HEK293 (cell line): Measurements from ENCODE around the gene PIPOX.

Source experiments
- CTCF ChIA-PET: fragments of 350-600 bp; formaldehyde crosslinking; extraction: SDS; loops from one replicate; lab custom pipeline; 2021; ENCODE audit warnings: antibody characterized with exemption; lab: Yijun Ruan, JAX
- POLR2A ChIA-PET: fragments of 300-600 bp; formaldehyde crosslinking; extraction: SDS; loops from one replicate; lab custom pipeline; 2020; ENCODE audit warnings: antibody characterized with exemption, inconsistent platforms; lab: Yijun Ruan, JAX
- H3K27ac ChIP-seq: fragments of 200-500 bp; sonication (Bioruptor generic); 2 replicates; pipeline ENCODE4 v1.5.1; 2014; ENCODE audit warnings: low read depth, low read length, control low read depth, inconsistent platforms; ENCODE audit errors: extremely low read depth
- H3K36me3 ChIP-seq, 2 experiments: fragments of 200-500 bp in 1 of 2; sonication (Bioruptor generic) in 1 of 2; 1 replicate in 1 of 2; 2 replicates in 1 of 2; pipeline ENCODE4 v1.5.1; 2014 to 2017; ENCODE audit warnings: inconsistent platforms in 2 of 2, low read length in 2 of 2; ENCODE audit not compliant: control insufficient read depth in 2 of 2, insufficient read depth in 1 of 2
- H3K4me1 ChIP-seq: fragments of 200-500 bp; sonication (Bioruptor generic); 2 replicates; pipeline ENCODE4 v1.5.1; 2014; ENCODE audit warnings: mild to moderate bottlenecking, low read length, inconsistent platforms; ENCODE audit not compliant: control insufficient read depth, insufficient read depth
- H3K4me3 ChIP-seq: 2 replicates; pipeline ENCODE4 v1.5.1; 2011; ENCODE audit warnings: low read depth, mild to moderate bottlenecking, control low read depth, low read length, moderate library complexity
- H3K9me3 ChIP-seq: fragments of 200-500 bp; sonication (Bioruptor generic); 2 replicates; pipeline ENCODE4 v1.5.1; 2014; ENCODE audit warnings: low read depth, low read length, inconsistent platforms; ENCODE audit not compliant: control insufficient read depth, insufficient read depth
- HOXA7 ChIP-seq: sonication (generic); formaldehyde crosslinking; IDR thresholded peaks from 2 replicates; pipeline ENCODE4 v1.8.1; 2022; ENCODE audit warnings: missing genetic modification reagents, borderline replicate concordance
- SP7 ChIP-seq: fragments of 450-650 bp; formaldehyde crosslinking; IDR thresholded peaks from 2 replicates; pipeline ENCODE4 v1.5.1; 2016; ENCODE audit warnings: missing biosample characterization, missing genetic modification characterization
- ZBTB48 ChIP-seq: fragments of 450-650 bp; formaldehyde crosslinking; IDR thresholded peaks from 2 replicates; pipeline ENCODE4 v1.5.1; 2016; ENCODE audit warnings: missing biosample characterization, missing genetic modification characterization
- ZFP41 ChIP-seq: fragments of 450-650 bp; formaldehyde crosslinking; IDR thresholded peaks from 2 replicates; pipeline ENCODE4 v1.5.1; 2016; ENCODE audit warnings: missing biosample characterization, missing genetic modification characterization, borderline replicate concordance
- ZNF121 ChIP-seq: fragments of 450-650 bp; formaldehyde crosslinking; IDR thresholded peaks from 2 replicates; pipeline ENCODE4 v1.5.1; 2016; ENCODE audit warnings: missing biosample characterization, missing genetic modification characterization
- ZNF221 ChIP-seq: fragments of 450-650 bp; formaldehyde crosslinking; IDR thresholded peaks from 2 replicates; pipeline ENCODE4 v1.5.1; 2017; ENCODE audit warnings: missing biosample characterization, missing genetic modification characterization, borderline replicate concordance
- ZNF311 ChIP-seq: fragments of 450-650 bp; formaldehyde crosslinking; IDR thresholded peaks from 2 replicates; pipeline ENCODE4 v1.5.1; 2017; ENCODE audit warnings: missing biosample characterization, missing genetic modification characterization, borderline replicate concordance
- ZNF391 ChIP-seq: fragments of 450-650 bp; formaldehyde crosslinking; IDR thresholded peaks from 2 replicates; pipeline ENCODE4 v1.5.1; 2016; ENCODE audit warnings: low read depth, missing biosample characterization, missing genetic modification characterization, borderline replicate concordance
- ZNF416 ChIP-seq: fragments of 450-650 bp; formaldehyde crosslinking; IDR thresholded peaks from 2 replicates; pipeline ENCODE4 v1.5.1; 2016; ENCODE audit warnings: missing biosample characterization, missing genetic modification characterization
- ZNF529 ChIP-seq: fragments of 450-650 bp; formaldehyde crosslinking; IDR thresholded peaks from 2 replicates; pipeline ENCODE4 v1.5.1; 2017; ENCODE audit warnings: missing genetic modification characterization, missing biosample characterization; ENCODE audit not compliant: insufficient replicate concordance
- ZNF76 ChIP-seq: fragments of 450-650 bp; formaldehyde crosslinking; IDR thresholded peaks from 2 replicates; pipeline ENCODE4; 2016; ENCODE audit warnings: low read depth, missing biosample characterization, missing genetic modification characterization, borderline replicate concordance
- ZNF776 ChIP-seq: fragments of 450-650 bp; formaldehyde crosslinking; IDR thresholded peaks from 2 replicates; pipeline ENCODE4 v1.5.0; 2017; ENCODE audit warnings: missing biosample characterization, missing genetic modification characterization, borderline replicate concordance
- ZNF792 ChIP-seq: fragments of 450-650 bp; formaldehyde crosslinking; IDR thresholded peaks from 2 replicates; pipeline ENCODE4 v1.5.1; 2016; ENCODE audit warnings: missing biosample characterization, missing genetic modification characterization
- ZNF837 ChIP-seq: fragments of 450-650 bp; formaldehyde crosslinking; IDR thresholded peaks from 2 replicates; pipeline ENCODE4 v1.5.1; 2016; ENCODE audit warnings: missing biosample characterization, missing genetic modification characterization
- ZSCAN16 ChIP-seq: fragments of 450-650 bp; formaldehyde crosslinking; IDR thresholded peaks from 2 replicates; pipeline ENCODE4 v1.5.1; 2016; ENCODE audit warnings: missing biosample characterization, missing genetic modification characterization
- ZSCAN23 ChIP-seq: fragments of 450-650 bp; formaldehyde crosslinking; IDR thresholded peaks from 2 replicates; pipeline ENCODE4 v1.5.1; 2016; ENCODE audit warnings: missing biosample characterization, missing genetic modification characterization
- TF ChIP-seq, protein P1 (sequence below): fragments of 450-650 bp; formaldehyde crosslinking; IDR thresholded peaks from 2 replicates; pipeline ENCODE4 v1.5.1; 2017; ENCODE audit warnings: missing biosample characterization, missing genetic modification characterization
- TF ChIP-seq, protein P2 (sequence below): fragments of 450-650 bp; formaldehyde crosslinking; IDR thresholded peaks from 2 replicates; pipeline ENCODE4 v1.5.1; 2016; ENCODE audit warnings: missing biosample characterization, missing genetic modification characterization
- TF ChIP-seq, protein P3 (sequence below): fragments of 450-650 bp; formaldehyde crosslinking; IDR thresholded peaks from 2 replicates; pipeline ENCODE4 v1.5.1; 2016; ENCODE audit warnings: missing biosample characterization, missing genetic modification characterization

The PIPOX gene

DNA sequence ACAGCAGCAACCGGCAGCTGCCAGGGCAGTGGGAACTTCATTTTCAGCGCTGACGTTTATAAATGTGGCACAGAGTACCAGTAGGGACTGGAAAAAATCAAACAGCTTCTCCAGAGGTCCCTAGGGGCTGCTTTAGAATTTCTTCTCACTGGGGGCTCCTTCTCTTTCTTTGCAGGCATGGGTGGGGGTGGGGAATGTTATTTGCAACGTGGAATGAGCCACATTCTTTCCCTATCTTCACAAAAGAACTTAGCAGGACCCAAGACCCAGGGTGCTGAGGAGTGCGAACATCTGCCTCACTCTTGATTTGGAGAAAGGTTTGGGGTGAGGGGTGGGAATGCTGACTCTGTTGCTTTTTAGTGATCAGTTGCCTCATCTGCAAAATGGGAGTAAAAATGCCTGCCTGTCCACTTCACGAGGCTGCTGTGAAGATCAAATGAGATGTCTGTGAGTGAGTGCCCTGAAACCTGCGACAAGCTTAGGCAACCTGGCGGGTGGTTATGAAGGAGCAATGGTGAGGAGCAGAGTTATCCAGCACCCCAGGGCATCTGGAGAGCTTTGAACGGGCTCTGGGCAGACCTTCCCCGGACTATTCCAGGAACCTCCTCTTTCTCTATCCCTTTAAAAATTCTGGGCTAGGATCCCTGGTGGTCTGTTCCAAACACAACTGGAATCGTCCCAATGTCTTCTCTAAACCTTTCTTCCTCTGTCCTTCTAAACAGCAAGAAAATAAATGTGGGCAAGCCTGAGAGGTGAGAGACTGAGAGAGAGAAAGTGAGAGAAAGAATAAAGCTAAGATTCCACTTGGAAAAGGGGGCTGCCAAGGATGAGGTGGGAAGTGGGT, 10.7 kb upstream of the PIPOX start:
- ChIA-PET CTCF (interaction anchor here (0.6 to 3.2 kb wide), 5 partner anchors 11 to 306 kb away, joined by 3 to 10 read pairs (median 3); partner anchors contain the start of genes PIPOX and TLCD1), POLR2A (interaction anchor here (1.3 kb wide), 1 partner anchor 81 kb away, joined by 4 read pairs; the partner anchor contains the start of gene PHF12)
- H3K27ac ChIP-seq: no peak overlapping the region

DNA sequence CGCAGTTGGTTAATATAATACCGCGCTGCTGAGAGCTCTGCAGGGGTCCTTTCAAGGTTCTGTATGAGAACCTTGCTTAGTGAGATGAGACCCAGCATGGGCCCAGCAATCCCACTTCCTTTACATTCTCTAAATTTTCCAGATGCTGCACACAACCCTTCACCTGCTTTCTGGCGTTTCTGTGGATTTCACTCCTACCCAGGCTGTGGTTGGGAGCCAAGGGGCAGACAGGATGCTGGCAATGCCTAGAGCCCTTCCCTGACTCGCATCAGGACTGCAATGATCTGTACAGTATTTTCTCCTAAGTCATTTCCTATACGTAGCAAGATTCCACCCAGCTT, 10.1 kb upstream of the PIPOX start:
- POLR2A ChIA-PET: interaction anchor here (1.3 kb wide), 1 partner anchor 81 kb away, joined by 4 read pairs; the partner anchor contains the start of gene PHF12
- CTCF ChIA-PET: interaction anchor here (0.6 to 3.2 kb wide), 6 partner anchors 10 to 86 kb away, joined by 3 to 14 read pairs (median 3); partner anchors contain the start of gene PIPOX
- no peaks in the 10 kb centered on the region for H3K4me1 ChIP-seq
- no peak overlapping the region for H3K4me3 ChIP-seq
- H3K9me3 ChIP-seq: no peaks in the 10 kb centered on the region
- no peaks in the 10 kb centered on the region for H3K36me3 ChIP-seq
- TF ChIP-seq ZBTB48 (tag by site-specific recombination) (no peak), ZNF837 (tag by site-specific recombination) (no peak), ZNF416 (tag by site-specific recombination) (no peak), ZSCAN23 (tag by site-specific recombination) (no peak), ZSCAN16 (tag by site-specific recombination) (no peak), ZNF311 (tag by site-specific recombination) (no peak), HOXA7 (CRISPR knock-in tag) (no peak), ZNF221 (no peak), ZNF391 (tag by site-specific recombination) (no peak), ZFP41 (no peak)
- TF ChIP-seq, protein P1, sequence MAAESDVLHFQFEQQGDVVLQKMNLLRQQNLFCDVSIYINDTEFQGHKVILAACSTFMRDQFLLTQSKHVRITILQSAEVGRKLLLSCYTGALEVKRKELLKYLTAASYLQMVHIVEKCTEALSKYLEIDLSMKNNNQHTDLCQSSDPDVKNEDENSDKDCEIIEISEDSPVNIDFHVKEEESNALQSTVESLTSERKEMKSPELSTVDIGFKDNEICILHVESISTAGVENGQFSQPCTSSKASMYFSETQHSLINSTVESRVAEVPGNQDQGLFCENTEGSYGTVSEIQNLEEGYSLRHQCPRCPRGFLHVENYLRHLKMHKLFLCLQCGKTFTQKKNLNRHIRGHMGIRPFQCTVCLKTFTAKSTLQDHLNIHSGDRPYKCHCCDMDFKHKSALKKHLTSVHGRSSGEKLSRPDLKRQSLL (tag by site-specific recombination): no peak
- TF ChIP-seq, protein P2, sequence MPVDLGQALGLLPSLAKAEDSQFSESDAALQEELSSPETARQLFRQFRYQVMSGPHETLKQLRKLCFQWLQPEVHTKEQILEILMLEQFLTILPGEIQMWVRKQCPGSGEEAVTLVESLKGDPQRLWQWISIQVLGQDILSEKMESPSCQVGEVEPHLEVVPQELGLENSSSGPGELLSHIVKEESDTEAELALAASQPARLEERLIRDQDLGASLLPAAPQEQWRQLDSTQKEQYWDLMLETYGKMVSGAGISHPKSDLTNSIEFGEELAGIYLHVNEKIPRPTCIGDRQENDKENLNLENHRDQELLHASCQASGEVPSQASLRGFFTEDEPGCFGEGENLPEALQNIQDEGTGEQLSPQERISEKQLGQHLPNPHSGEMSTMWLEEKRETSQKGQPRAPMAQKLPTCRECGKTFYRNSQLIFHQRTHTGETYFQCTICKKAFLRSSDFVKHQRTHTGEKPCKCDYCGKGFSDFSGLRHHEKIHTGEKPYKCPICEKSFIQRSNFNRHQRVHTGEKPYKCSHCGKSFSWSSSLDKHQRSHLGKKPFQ (tag by site-specific recombination): no peak
- TF ChIP-seq, protein P3, sequence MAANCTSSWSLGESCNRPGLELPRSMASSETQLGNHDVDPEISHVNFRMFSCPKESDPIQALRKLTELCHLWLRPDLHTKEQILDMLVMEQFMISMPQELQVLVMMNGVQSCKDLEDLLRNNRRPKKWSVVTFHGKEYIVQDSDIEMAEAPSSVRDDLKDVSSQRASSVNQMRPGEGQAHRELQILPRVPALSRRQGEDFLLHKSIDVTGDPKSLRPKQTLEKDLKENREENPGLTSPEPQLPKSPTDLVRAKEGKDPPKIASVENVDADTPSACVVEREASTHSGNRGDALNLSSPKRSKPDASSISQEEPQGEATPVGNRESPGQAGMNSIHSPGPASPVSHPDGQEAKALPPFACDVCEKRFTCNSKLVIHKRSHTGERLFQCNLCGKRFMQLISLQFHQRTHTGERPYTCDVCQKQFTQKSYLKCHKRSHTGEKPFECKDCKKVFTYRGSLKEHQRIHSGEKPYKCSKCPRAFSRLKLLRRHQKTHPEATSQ (tag by site-specific recombination): no peak
- TF ChIP-seq, all 188 proteins: peak for 0
- H3K27ac ChIP-seq: no peak overlapping the region

More for the DNA sequence above, 10.7 kb upstream of the PIPOX start:
- no peaks in the 10 kb centered on the region for H3K36me3 ChIP-seq
- TF ChIP-seq ZNF529 (tag by site-specific recombination) (no peak), ZNF121 (tag by site-specific recombination) (no peak), ZNF776 (tag by site-specific recombination) (no peak), ZNF76 (tag by site-specific recombination) (no peak), ZNF792 (no peak), SP7 (tag by site-specific recombination) (no peak)
- H3K9me3 ChIP-seq: no peaks in the 10 kb centered on the region
- H3K4me1 ChIP-seq: no peaks in the 10 kb centered on the region
- H3K4me3 ChIP-seq: no peak overlapping the region
